HG03139 (cell line): ENCODE data around the gene KISS1R.

Experiments
- ATAC-seq: cut with Tn5 transposase; IDR thresholded peaks from one replicate; pipeline ENCODE4 v1.9.1; 2021; ENCODE audit not compliant: unreplicated experiment

The KISS1R gene

GRCh38 chr19:934865-935479, 17.8 kb downstream of the KISS1R start:
- no peak for ATAC-seq

- no peak for ATAC-seq
These were observed 19.0 kb downstream of the KISS1R start for GRCh38 chr19:936175-936546.

- ATAC-seq = no peak
These were observed 20.1 kb downstream of the KISS1R start for GRCh38 chr19:937259-937694.

- no peak for ATAC-seq
These were observed 21.2 kb downstream of the KISS1R start for GRCh38 chr19:938233-938923.

- no peak for ATAC-seq
These were observed 22.3 kb downstream of the KISS1R start for GRCh38 chr19:939439-939838.

GRCh38 chr19:939922-940321, 22.8 kb downstream of the KISS1R start:
- no peak for ATAC-seq

- ATAC-seq = no peak
These were observed 23.6 kb downstream of the KISS1R start for GRCh38 chr19:940591-941291.

GRCh38 chr19:941292-942132, 24.4 kb downstream of the KISS1R start:
- ATAC-seq = no peak

GRCh38 chr19:942133-942645, 25.1 kb downstream of the KISS1R start:
- ATAC-seq = no peak

GRCh38 chr19:943551-944170, 26.5 kb downstream of the KISS1R start:
- ATAC-seq = no peak

- no peak for ATAC-seq
These were observed 27.0 kb downstream of the KISS1R start for GRCh38 chr19:944171-944567.

GRCh38 chr19:944663-945241, 27.6 kb downstream of the KISS1R start:
- ATAC-seq = no peak

GRCh38 chr19:945401-946252, 28.5 kb downstream of the KISS1R start:
- no peak for ATAC-seq

- no peak for ATAC-seq
These were observed 30.1 kb downstream of the KISS1R start for GRCh38 chr19:947090-947706.

- peak; percentile 71 for ATAC-seq
These were observed 30.8 kb downstream of the KISS1R start for GRCh38 chr19:947707-948539.

GRCh38 chr19:948842-949496, 31.8 kb downstream of the KISS1R start:
- ATAC-seq = no peak

GRCh38 chr19:950352-951066, 33.4 kb downstream of the KISS1R start:
- ATAC-seq = no peak
